Measurements from ENCODE around the gene IP6K3. TPM values are rescaled to one million over a fixed set of nuclear protein-coding genes. Genes with fewer than 3 reads are reported as not detected.

The IP6K3 gene
- total RNA-seq, 1 experiment from 2014 or later = not detected

DNA sequence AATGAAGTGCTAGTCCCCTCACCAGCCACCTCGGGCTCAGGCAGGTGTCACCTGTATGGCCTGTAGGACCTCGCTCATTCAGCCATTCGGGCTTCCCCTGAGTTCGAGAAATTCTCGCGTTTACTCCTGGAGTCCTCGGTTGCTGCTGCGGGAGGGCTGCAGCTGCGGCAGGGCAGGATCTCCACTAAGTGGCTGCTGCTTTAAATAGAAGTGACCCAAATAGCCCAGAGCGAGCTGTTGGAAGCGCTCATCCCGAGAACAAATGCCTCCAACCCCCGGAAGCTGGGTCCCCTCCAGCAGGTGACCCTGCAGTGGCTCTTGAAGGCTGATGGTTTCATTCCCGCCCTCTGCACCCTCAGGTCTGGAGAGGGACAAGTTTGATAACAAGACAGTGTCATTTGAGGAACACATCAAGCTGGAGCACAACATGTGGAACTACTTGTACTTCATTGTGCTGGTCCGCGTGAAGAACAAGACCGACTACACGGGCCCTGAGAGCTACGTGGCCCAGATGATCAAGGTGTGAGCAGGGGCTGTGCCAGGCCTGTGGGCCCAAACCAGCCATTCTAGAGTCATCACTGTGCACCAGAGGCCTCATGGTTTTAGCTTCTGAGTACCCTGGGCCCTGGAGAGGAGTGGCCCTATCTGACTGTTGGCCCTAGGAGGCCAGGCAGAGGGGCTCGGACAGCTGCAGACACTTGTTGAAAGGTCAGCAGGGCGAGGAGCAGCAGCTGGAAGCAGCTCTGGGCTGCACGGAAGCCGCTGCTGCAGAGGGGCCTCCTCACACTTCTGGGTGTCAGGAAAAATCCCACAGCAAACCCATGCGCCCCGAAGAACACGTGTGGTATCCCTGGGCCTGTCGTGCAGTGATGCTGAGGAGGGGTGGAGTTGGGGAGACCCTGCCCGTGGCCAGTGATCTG is 53.3 kb downstream of the IP6K3 start:
- DNase-seq (ENCODE audit: low read depth, low spot score) (no peak), ATAC-seq (no peak)
- CTCF ChIA-PET = no interaction called here
- Histone ChIP-seq H3K27me3 (ENCODE audit: control insufficient read depth, insufficient read depth, low read length) (no peaks in the 10 kb centered on the region), H3K4me3 (ENCODE audit: low read depth in 2 of 2, low read length in 2 of 2) (no peak overlapping the region), H3K27ac (ENCODE audit: low read length) (peak overlapping the region; percentile 65; the same call in 1 of the 2 replicates), H3K4me1 (ENCODE audit: control insufficient read depth, insufficient read depth, low read length) (peaks cover 44% of the 10 kb centered on the region), H3K36me3 (ENCODE audit: control insufficient read depth, insufficient read depth, low read length) (peaks cover 6% of the 10 kb centered on the region; the same call in 1 of the 2 replicates), H3K9me3 (ENCODE audit: control insufficient read depth, insufficient read depth, low read depth, low read length) (no peaks in the 10 kb centered on the region)
- no peak for TF ChIP-seq SIN3A (IDR thresholded peaks at IDR 0.05; ENCODE audit: borderline replicate concordance, insufficient read depth, low read depth, low read length)
- TF ChIP-seq, protein P1, sequence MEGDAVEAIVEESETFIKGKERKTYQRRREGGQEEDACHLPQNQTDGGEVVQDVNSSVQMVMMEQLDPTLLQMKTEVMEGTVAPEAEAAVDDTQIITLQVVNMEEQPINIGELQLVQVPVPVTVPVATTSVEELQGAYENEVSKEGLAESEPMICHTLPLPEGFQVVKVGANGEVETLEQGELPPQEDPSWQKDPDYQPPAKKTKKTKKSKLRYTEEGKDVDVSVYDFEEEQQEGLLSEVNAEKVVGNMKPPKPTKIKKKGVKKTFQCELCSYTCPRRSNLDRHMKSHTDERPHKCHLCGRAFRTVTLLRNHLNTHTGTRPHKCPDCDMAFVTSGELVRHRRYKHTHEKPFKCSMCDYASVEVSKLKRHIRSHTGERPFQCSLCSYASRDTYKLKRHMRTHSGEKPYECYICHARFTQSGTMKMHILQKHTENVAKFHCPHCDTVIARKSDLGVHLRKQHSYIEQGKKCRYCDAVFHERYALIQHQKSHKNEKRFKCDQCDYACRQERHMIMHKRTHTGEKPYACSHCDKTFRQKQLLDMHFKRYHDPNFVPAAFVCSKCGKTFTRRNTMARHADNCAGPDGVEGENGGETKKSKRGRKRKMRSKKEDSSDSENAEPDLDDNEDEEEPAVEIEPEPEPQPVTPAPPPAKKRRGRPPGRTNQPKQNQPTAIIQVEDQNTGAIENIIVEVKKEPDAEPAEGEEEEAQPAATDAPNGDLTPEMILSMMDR (IDR thresholded peaks at IDR 0.05) = no peak
- TF ChIP-seq, protein P2, sequence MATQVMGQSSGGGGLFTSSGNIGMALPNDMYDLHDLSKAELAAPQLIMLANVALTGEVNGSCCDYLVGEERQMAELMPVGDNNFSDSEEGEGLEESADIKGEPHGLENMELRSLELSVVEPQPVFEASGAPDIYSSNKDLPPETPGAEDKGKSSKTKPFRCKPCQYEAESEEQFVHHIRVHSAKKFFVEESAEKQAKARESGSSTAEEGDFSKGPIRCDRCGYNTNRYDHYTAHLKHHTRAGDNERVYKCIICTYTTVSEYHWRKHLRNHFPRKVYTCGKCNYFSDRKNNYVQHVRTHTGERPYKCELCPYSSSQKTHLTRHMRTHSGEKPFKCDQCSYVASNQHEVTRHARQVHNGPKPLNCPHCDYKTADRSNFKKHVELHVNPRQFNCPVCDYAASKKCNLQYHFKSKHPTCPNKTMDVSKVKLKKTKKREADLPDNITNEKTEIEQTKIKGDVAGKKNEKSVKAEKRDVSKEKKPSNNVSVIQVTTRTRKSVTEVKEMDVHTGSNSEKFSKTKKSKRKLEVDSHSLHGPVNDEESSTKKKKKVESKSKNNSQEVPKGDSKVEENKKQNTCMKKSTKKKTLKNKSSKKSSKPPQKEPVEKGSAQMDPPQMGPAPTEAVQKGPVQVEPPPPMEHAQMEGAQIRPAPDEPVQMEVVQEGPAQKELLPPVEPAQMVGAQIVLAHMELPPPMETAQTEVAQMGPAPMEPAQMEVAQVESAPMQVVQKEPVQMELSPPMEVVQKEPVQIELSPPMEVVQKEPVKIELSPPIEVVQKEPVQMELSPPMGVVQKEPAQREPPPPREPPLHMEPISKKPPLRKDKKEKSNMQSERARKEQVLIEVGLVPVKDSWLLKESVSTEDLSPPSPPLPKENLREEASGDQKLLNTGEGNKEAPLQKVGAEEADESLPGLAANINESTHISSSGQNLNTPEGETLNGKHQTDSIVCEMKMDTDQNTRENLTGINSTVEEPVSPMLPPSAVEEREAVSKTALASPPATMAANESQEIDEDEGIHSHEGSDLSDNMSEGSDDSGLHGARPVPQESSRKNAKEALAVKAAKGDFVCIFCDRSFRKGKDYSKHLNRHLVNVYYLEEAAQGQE (IDR thresholded peaks at IDR 0.05; ENCODE audit: insufficient read depth in 1 of 2, low read depth in 2 of 2, low read length in 1 of 2) = no peak
- TF ChIP-seq TCF7L2 (IDR thresholded peaks at IDR 0.05; ENCODE audit: low read depth, low read length) = no peak
- no peak for TF ChIP-seq POLR2AphosphoS5 (IDR thresholded peaks at IDR 0.05; ENCODE audit: low read depth, low read length)
- in situ Hi-C loops (cut with HindIII; ENCODE audit: low pct_unique_long_range_greater_than_20kb, low sequenced_read_pairs) = no loop called here
- POLR2A ChIA-PET = interaction anchor here (0.6 to 0.8 kb wide), 2 partner anchors 11 to 60 kb away, joined by 3 to 5 read pairs; no protein-coding TSS in a partner anchor
- intact Hi-C loops (cut with micrococcal nuclease; ENCODE audit: unreplicated experiment) = no loop called here
- BruUV-seq (replicated peaks) = no TSS peak

DNA sequence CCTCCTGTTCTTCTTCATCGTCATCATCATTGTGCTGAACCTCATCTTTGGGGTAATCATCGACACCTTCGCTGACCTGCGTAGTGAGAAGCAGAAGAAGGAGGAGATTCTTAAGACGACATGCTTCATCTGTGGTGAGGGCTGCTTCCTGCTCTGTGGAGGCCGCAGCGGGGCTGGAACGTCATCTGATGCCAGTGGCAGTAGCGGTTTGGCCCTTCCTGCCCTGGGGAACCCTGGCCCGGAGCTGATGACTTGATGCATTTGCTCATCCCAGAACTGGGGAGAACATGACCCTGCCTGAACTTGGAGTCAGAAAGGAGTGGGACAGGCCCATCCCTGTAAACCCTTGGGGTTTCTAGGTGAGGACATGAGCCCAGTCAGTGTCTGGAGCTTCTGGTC is 53.9 kb downstream of the IP6K3 start:
- no TSS peak for BruUV-seq (replicated peaks)
- ChIA-PET CTCF (no interaction called here), POLR2A (interaction anchor here (0.6 to 0.8 kb wide), 2 partner anchors 10 to 59 kb away, joined by 3 to 5 read pairs; no protein-coding TSS in a partner anchor)
- Histone ChIP-seq H3K9me3 (ENCODE audit: control insufficient read depth, insufficient read depth, low read depth, low read length) (no peaks in the 10 kb centered on the region), H3K4me1 (ENCODE audit: control insufficient read depth, insufficient read depth, low read length) (peaks cover 44% of the 10 kb centered on the region), H3K36me3 (ENCODE audit: control insufficient read depth, insufficient read depth, low read length) (peaks cover 2% of the 10 kb centered on the region; the same call in 1 of the 2 replicates), H3K4me3 (ENCODE audit: low read depth in 2 of 2, low read length in 2 of 2) (no peak overlapping the region), H3K27ac (ENCODE audit: low read length) (no peak overlapping the region), H3K27me3 (ENCODE audit: control insufficient read depth, insufficient read depth, low read length) (no peaks in the 10 kb centered on the region)
- TF ChIP-seq POLR2AphosphoS5 (IDR thresholded peaks at IDR 0.05; ENCODE audit: low read depth, low read length) = no peak
- TF ChIP-seq, protein P2 (IDR thresholded peaks at IDR 0.05; ENCODE audit: insufficient read depth in 1 of 2, low read depth in 2 of 2, low read length in 1 of 2) = no peak
- TF ChIP-seq, protein P1 (IDR thresholded peaks at IDR 0.05) = no peak
- no peak for TF ChIP-seq TCF7L2 (IDR thresholded peaks at IDR 0.05; ENCODE audit: low read depth, low read length)
- no peak for TF ChIP-seq SIN3A (IDR thresholded peaks at IDR 0.05; ENCODE audit: borderline replicate concordance, insufficient read depth, low read depth, low read length)
- intact Hi-C loops (cut with micrococcal nuclease; ENCODE audit: unreplicated experiment) = no loop called here
- DNase-seq (ENCODE audit: low read depth, low spot score) (no peak), ATAC-seq (no peak)
- in situ Hi-C loops (cut with HindIII; ENCODE audit: low pct_unique_long_range_greater_than_20kb, low sequenced_read_pairs) = no loop called here

Data from Panc1 (cell line).